HG03159 (cell line): ENCODE results near the gene LRPAP1.
"Not testable (repeated sequence)": the region's sequence is repeated elsewhere in the genome, so short reads cannot be mapped to it uniquely, and the experiment has no call there.

ENCODE experiments used
- ATAC-seq: cut with Tn5 transposase; IDR thresholded peaks from one replicate; pipeline ENCODE4 v1.9.1; 2021; ENCODE audit warnings: mild to moderate bottlenecking, moderate library complexity; ENCODE audit not compliant: unreplicated experiment

Gene LRPAP1, protein sequence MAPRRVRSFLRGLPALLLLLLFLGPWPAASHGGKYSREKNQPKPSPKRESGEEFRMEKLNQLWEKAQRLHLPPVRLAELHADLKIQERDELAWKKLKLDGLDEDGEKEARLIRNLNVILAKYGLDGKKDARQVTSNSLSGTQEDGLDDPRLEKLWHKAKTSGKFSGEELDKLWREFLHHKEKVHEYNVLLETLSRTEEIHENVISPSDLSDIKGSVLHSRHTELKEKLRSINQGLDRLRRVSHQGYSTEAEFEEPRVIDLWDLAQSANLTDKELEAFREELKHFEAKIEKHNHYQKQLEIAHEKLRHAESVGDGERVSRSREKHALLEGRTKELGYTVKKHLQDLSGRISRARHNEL

DNA sequence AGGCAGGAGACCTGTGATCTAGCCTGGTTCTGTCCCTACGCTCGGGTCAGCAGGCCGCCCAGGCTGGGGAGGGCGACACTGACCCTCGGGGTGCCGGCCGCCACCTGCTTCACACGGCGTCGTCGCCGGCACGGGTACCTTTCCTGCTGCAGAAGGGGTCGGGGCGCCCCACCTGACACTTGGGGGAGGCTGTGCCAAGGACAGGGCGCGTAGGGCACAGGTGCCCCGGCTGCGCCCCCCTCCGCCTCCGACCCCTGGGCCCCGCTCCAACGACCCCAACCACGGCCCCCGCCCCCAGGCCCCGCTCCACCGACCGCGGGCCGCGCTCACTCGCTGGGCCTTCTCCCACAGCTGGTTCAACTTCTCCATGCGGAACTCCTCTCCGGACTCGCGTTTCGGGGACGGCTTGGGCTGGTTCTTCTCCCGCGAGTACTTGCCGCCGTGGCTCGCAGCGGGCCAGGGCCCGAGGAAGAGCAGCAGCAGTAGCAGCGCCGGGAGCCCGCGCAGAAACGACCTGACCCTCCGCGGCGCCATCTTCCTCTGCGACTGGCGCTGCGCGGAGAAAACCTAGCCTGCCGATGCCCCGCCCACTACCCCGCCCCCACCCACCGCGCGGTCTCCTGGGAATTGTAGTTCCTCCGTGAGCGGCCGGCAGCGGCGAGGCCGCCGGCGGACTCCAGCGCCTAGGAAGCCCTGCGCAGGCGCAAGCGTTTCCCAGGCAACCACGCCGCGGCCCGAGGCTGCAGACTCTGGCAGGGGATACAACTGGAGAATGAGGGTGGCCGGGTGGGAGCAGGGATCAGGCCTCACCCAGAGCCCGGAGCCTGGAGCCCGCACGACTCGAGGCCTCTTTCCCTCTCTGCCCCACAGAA is at the start of gene LRPAP1:
LRPAP1 (minus strand) TSS at position 544 of the 872 bp plus-strand sequence; CDS start at position 534, 10 bp downstream.
- peak; percentile 73 for ATAC-seq

DNA sequence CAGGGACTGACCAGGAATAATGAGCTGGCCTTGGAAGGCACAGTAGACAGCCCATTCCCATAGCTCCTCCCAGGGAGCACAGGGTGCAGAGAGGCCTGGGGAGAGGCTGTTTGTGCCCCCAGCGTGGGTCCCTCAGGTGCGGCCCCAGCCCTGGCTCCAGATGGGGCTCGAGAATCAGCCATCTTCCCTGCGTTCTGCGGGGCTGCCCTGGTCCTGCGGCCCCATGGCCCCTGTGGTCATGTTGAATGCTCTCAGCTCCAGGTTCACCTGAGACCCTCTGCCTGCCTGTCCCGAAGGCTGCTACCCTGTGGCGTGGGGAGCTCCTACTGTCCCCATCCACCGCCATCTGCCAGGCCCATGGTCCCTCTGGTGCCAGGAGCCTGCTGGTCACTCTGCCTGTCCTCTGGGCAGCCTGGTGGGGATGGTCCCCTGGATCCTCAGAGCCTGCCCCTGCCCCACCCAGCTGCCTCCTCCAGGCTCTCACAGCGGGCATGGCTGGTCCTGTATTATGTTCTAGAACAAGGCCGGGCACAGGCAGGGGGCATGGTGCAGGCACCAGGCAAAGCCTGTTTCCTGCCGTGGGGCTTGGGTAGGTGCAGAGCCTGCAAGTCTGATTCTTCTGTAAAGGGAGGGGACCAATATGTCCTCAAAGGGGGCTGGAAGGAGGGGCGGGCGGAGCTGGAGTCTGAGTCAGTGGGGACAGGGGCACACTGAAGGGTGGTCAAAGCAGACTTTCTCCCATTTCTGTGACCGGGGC is 49.3 kb upstream of the LRPAP1 start:
- ATAC-seq, result not testable (repeated sequence)

- not testable (repeated sequence) for ATAC-seq
These were observed 48.6 kb upstream of the LRPAP1 start for GRCh38 chr4:3580859-3581258.

DNA sequence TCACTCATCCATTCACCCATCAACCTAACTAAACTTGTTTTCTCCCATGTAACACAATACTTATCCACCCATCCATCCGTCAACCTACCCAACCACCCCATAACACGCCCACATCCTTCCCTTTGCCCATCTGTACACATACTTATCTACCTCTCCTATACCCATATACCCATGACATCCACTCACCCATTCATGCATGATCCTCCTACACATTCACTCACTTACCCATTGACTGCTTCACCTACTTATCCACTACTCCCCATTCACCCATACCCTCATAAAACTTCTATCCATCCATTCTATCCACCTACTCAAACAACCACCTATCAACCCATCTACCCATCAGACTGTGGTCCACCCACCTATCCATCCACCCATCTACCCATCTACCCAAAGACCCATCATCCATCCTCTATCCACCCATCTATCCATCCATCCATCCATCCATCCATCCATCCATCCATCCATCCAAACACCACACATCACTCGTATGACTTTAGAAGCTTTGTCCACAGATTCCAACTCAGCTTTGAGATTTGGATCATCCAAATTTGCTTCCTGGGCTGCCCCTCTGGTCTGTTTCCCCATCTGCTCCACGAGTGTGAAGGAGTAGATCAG is 46.4 kb upstream of the LRPAP1 start:
- not testable (repeated sequence) for ATAC-seq

DNA sequence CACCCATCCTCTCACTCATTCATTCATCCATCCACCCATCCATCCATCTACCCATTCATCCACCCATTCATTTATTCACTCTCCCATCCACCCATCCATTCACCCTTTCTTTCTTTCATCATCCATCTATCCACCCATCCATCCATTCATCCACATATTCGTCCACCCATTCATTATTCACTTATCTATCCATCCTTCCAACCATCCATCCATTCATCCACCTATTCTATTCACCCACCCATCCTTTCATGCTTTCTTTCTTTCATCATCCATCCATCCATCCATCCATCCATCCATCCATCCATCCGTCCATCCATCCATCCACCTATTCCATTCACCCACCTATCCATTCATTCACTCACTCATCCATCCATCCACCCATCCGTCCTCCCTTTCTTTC is 45.8 kb upstream of the LRPAP1 start:
- not testable (repeated sequence) for ATAC-seq

DNA sequence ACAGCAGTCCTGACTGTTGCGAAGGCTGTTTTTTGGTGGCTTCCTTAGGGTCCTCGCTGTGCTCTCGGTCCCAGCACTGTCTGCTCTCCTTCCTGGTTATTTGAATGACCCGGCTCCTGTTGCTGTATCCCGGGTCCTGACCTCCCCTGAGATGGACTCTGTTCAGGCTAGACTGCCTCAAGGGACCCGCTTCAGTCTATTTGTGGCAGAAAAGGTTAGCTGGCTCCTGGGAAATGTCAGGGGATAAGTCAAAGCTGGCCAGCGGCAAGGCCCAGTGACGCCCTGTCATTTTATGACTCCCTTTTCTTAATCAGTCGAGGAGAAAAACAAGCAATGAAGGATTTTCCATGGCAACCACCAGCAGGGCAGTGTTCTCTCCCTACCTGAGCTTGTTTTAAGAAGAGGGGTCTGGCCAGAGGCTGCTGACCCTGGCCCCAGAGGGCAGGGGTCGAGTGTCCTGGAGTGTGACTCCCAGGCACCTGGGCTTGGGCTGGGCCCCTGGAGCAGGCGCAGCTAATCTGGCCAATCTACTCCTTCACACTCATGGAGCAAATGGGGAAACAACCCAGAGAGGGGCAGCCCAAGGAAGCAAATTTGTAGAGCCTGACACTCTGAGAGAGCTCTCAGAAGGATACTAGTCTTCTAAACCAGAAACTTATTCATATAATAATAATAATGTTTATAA is 45.1 kb upstream of the LRPAP1 start:
- not testable (repeated sequence) for ATAC-seq

DNA sequence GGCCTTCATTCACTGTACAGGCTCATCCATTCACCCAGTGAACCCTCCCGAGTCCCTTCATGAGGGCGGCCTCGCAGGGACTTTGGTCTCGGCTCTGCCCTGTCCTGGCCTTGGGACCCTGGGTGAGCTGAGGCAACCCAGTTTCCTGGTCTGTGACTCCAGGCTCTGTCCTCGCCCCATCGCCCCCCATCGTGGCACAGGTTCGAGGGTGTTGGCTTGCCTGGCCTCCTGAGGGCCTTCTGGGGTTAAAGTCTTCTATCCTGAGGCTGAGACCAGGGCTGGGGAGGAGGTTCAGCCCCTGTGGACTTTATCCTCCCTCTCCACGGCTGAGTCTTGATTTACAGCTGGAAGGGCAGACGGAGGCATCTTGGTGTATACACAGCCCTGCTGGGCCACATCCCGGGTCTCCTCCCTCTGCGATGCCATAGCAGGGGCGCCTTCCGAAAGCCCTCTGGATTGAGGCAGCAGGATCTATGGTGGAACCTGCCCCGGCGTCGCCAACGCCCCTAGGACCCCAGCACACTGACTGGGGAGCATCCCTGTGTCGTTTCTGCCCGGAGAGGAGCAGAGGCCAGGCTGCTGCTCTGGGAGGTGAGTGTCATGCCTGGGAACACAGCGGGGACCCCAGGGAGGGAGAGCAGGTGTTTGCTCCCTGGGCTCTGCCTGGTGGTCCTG is 44.4 kb upstream of the LRPAP1 start:
- not testable (repeated sequence) for ATAC-seq

GRCh38 chr4:3575426-3576369 is 43.5 kb upstream of the LRPAP1 start:
- not testable (repeated sequence) for ATAC-seq

- not testable (repeated sequence) for ATAC-seq
These were observed 42.6 kb upstream of the LRPAP1 start for GRCh38 chr4:3574865-3575264.

DNA sequence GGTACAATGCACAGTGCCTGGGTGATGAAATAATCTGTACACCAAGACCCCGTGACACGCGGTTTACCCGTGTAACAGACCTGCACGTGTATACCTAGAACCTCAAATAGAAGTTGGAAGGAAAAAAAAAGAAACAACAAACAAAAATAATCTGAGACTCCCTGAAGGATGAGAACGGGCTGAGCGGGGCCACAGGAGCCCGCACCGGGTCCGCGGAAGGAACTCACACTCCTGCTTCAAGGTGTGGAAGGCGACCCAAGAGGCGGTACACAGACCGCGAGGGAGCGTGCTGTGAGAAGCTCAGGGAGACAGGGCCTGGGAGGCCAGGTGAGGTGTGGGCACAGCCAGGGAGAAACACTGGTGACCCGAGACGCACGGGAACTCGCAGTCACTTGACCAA is 42.1 kb upstream of the LRPAP1 start:
- not testable (repeated sequence) for ATAC-seq

GRCh38 chr4:3573131-3573530 is 40.9 kb upstream of the LRPAP1 start:
- ATAC-seq, result no peak

- no peak for ATAC-seq
These were observed 40.1 kb upstream of the LRPAP1 start for GRCh38 chr4:3572363-3572762.

- ATAC-seq, result no peak
These were observed 39.7 kb upstream of the LRPAP1 start for GRCh38 chr4:3571921-3572320.

DNA sequence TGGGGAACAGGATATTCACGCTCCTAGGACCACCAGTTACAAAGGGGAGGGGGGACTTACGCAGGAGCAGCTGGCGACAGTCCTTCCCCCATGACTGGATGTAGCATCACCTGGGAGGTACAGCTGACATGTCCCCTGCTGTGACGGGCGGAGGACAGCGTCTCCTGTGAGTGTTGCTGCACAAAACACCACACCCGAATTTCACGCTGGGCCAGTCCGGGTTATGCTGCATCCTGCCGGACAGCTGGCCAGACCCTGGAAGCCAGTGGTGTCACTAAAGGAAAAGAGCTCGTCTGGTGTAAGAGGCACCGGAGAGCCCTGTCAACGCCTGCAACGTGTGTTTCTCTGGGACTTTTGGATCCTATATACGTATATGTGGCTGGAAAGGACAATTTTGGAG is 38.7 kb upstream of the LRPAP1 start:
- not testable (repeated sequence) for ATAC-seq

DNA sequence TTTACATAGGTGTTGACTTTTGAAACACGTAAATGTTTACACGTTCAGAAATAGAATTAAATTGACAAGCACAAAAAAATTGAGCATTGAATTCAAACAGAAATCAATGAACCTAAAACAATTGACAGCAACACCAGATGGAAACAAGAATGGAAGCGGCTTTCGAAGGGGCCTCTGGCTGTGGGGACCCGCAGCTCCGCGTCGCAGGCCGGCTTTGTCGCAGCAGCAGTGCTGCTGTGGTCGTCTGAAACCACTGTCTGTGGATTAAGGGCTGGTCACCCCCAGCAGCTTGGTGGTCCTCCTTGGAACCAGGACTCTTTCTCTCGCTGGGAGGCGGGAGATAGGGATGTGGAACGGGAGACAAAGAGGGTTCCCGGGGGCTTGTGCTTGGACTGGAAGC is 37.4 kb upstream of the LRPAP1 start:
- not testable (repeated sequence) for ATAC-seq

GRCh38 chr4:3566701-3567100 is 34.5 kb upstream of the LRPAP1 start:
- ATAC-seq, result not testable (repeated sequence)

- ATAC-seq, result not testable (repeated sequence)
These were observed 34.1 kb upstream of the LRPAP1 start for GRCh38 chr4:3566301-3566700.

- ATAC-seq, result not testable (repeated sequence)
These were observed 32.7 kb upstream of the LRPAP1 start for GRCh38 chr4:3564948-3565347.
